HEK293 (cell line): ENCODE measurements around the gene PRKCA.

ENCODE experiments used
- BCL6B ChIP-seq: fragments of 450-650 bp; formaldehyde crosslinking; IDR thresholded peaks from 2 replicates; pipeline ENCODE4 v1.5.1; 2017; ENCODE audit warnings: missing biosample characterization, missing genetic modification characterization
- SCRT2 ChIP-seq: fragments of 450-650 bp; formaldehyde crosslinking; IDR thresholded peaks from 2 replicates; pipeline ENCODE4 v1.5.1; 2016; ENCODE audit warnings: missing biosample characterization, missing genetic modification characterization
- TSHZ1 ChIP-seq: fragments of 450-650 bp; formaldehyde crosslinking; IDR thresholded peaks from 2 replicates; pipeline ENCODE4 v1.5.1; 2016; ENCODE audit warnings: missing biosample characterization, missing genetic modification characterization, borderline replicate concordance
- ZBTB11 ChIP-seq: fragments of 450-650 bp; formaldehyde crosslinking; conservative IDR thresholded peaks from 2 replicates; pipeline ENCODE4 v1.5.1; 2016; ENCODE audit warnings: low read depth, missing biosample characterization, missing genetic modification characterization
- ZBTB17 ChIP-seq: fragments of 450-650 bp; formaldehyde crosslinking; IDR thresholded peaks from 2 replicates; pipeline ENCODE4 v1.5.1; 2016; ENCODE audit warnings: missing biosample characterization, missing genetic modification characterization
- ZBTB20 ChIP-seq: fragments of 450-650 bp; formaldehyde crosslinking; IDR thresholded peaks from 2 replicates; pipeline ENCODE4 v1.5.1; 2016; ENCODE audit warnings: missing biosample characterization, missing genetic modification characterization
- ZBTB6 ChIP-seq: fragments of 450-650 bp; formaldehyde crosslinking; IDR thresholded peaks from 2 replicates; pipeline ENCODE4 v1.5.1; 2017; ENCODE audit warnings: missing biosample characterization, missing genetic modification characterization
- ZFHX2 ChIP-seq: fragments of 450-650 bp; formaldehyde crosslinking; conservative IDR thresholded peaks from 2 replicates; pipeline ENCODE4 v1.5.1; 2016; ENCODE audit warnings: missing biosample characterization, missing genetic modification characterization
- ZNF112 ChIP-seq: fragments of 450-650 bp; formaldehyde crosslinking; IDR thresholded peaks from 2 replicates; pipeline ENCODE4 v1.5.0; 2017; ENCODE audit warnings: missing biosample characterization, missing genetic modification characterization
- ZNF274 ChIP-seq, 2 experiments: fragments of 200-500 bp in 1 of 2; fragments of 450-650 bp in 1 of 2; sonication (Bioruptor generic) in 1 of 2; formaldehyde crosslinking in 1 of 2; IDR thresholded peaks; 2 replicates each; pipeline versions ENCODE4 v1.5.1 to v1.6.1; 2014 to 2016; ENCODE audit warnings: borderline replicate concordance in 1 of 2, inconsistent platforms in 1 of 2, low read length in 1 of 2, missing biosample characterization in 1 of 2, missing genetic modification characterization in 1 of 2
- ZNF335 ChIP-seq: fragments of 450-650 bp; formaldehyde crosslinking; conservative IDR thresholded peaks from 2 replicates; pipeline ENCODE4 v1.5.1; 2016; ENCODE audit warnings: missing biosample characterization, missing genetic modification characterization
- ZNF341 ChIP-seq: fragments of 450-650 bp; formaldehyde crosslinking; IDR thresholded peaks from 2 replicates; pipeline ENCODE4; 2016; ENCODE audit warnings: low read depth, missing biosample characterization, missing genetic modification characterization
- ZNF549 ChIP-seq: fragments of 450-650 bp; IDR thresholded peaks from 2 replicates; pipeline ENCODE4 v1.5.1; 2018; ENCODE audit warnings: missing biosample characterization, missing genetic modification characterization, mild to moderate bottlenecking, inconsistent platforms, moderate library complexity
- ZNF561 ChIP-seq: fragments of 450-650 bp; IDR thresholded peaks from 2 replicates; pipeline ENCODE4 v1.5.1; 2018; ENCODE audit warnings: missing biosample characterization, missing genetic modification characterization, borderline replicate concordance
- ZNF596 ChIP-seq: fragments of 450-650 bp; IDR thresholded peaks from 2 replicates; pipeline ENCODE4 v1.5.0; 2018; ENCODE audit warnings: missing biosample characterization, mild to moderate bottlenecking, missing genetic modification characterization, moderate library complexity
- ZNF624 ChIP-seq: fragments of 450-650 bp; formaldehyde crosslinking; IDR thresholded peaks from 2 replicates; pipeline ENCODE4 v1.5.1; 2017; ENCODE audit warnings: missing biosample characterization, missing genetic modification characterization
- ZNF629 ChIP-seq: fragments of 450-650 bp; formaldehyde crosslinking; IDR thresholded peaks from 2 replicates; pipeline ENCODE4 v1.5.1; 2017; ENCODE audit warnings: missing biosample characterization, missing genetic modification characterization
- ZNF645 ChIP-seq: fragments of 450-650 bp; formaldehyde crosslinking; IDR thresholded peaks from 2 replicates; pipeline ENCODE4; 2016; ENCODE audit warnings: missing biosample characterization, missing genetic modification characterization
- ZNF76 ChIP-seq: fragments of 450-650 bp; formaldehyde crosslinking; IDR thresholded peaks from 2 replicates; pipeline ENCODE4; 2016; ENCODE audit warnings: low read depth, missing biosample characterization, missing genetic modification characterization, borderline replicate concordance
- TF ChIP-seq, protein P1 (sequence below): fragments of 450-650 bp; formaldehyde crosslinking; IDR thresholded peaks from 2 replicates; pipeline ENCODE4 v1.5.1; 2016; ENCODE audit warnings: missing biosample characterization, missing genetic modification characterization
- TF ChIP-seq, protein P2 (sequence below): fragments of 450-650 bp; formaldehyde crosslinking; IDR thresholded peaks from 2 replicates; pipeline ENCODE4 v1.5.1; 2016; ENCODE audit warnings: missing biosample characterization, missing genetic modification characterization

Gene PRKCA

DNA sequence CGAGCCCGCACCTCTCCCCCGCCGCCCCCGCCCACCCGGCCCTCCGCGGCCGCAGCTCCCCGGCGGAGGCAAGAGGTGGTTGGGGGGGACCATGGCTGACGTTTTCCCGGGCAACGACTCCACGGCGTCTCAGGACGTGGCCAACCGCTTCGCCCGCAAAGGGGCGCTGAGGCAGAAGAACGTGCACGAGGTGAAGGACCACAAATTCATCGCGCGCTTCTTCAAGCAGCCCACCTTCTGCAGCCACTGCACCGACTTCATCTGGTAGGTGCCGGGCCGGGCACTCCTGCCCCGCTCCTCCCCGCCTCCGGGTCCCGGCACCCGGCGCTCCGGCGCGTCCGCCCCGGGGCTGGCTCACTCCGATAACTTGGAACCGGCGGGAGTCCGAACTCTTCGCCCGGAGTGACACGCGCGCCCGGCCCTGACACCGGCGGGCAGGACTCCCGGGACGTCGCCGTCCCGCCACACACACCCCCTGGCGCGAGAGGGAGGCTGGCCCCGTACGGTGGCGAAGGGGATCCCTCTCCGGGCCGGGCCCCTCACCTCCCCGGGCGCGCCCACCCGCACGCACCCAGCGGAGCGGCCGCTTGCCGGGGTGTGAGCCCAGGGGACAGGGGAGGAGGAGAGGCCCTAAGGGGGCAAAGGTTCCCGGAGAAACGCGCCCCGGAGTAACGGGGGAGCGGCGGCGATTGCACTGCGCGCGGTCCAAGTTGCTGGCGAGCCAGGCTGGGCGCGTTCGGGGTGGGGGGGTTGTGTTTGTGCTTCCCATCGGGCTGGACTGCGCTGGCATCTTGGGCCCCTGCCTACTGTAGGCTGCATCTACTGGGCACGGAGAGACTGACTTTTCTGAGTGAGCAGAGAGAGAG lies 581 bp downstream of the PRKCA start (continued):
- TF ChIP-seq TSHZ1 (tag by site-specific recombination) (no peak), ZBTB20 (peak; percentile 82), ZNF645 (no peak), ZNF274 (IDR thresholded peaks at IDR 0.05; ENCODE audit: low read length) (no peak), ZNF274 (tag by site-specific recombination; IDR thresholded peaks at IDR 0.05; ENCODE audit: borderline replicate concordance) (no peak), ZBTB6 (tag by site-specific recombination) (0 out of 2 replicates have a peak, but pooled peaks have one; percentile 5), ZFHX2 (tag by site-specific recombination) (peak; percentile 12; the same call in 1 of the 2 replicates), ZNF112 (no peak), ZNF561 (peak; percentile 53; the same call in 1 of the 2 replicates), BCL6B (tag by site-specific recombination) (no peak), ZNF76 (tag by site-specific recombination) (no peak; the same call in none of the 2 replicates), ZNF596 (tag by site-specific recombination) (no peak), ZNF341 (tag by site-specific recombination) (no peak), ZNF624 (tag by site-specific recombination) (no peak), SCRT2 (tag by site-specific recombination) (no peak; the same call in 1 of the 2 replicates), ZNF335 (peak; percentile 67), ZNF549 (no peak), ZBTB11 (no peak), ZBTB17 (peak; percentile 76; the same call in 1 of the 2 replicates), ZNF629 (0 out of 2 replicates have a peak, but pooled peaks have one; percentile 18)
- TF ChIP-seq, protein P1, sequence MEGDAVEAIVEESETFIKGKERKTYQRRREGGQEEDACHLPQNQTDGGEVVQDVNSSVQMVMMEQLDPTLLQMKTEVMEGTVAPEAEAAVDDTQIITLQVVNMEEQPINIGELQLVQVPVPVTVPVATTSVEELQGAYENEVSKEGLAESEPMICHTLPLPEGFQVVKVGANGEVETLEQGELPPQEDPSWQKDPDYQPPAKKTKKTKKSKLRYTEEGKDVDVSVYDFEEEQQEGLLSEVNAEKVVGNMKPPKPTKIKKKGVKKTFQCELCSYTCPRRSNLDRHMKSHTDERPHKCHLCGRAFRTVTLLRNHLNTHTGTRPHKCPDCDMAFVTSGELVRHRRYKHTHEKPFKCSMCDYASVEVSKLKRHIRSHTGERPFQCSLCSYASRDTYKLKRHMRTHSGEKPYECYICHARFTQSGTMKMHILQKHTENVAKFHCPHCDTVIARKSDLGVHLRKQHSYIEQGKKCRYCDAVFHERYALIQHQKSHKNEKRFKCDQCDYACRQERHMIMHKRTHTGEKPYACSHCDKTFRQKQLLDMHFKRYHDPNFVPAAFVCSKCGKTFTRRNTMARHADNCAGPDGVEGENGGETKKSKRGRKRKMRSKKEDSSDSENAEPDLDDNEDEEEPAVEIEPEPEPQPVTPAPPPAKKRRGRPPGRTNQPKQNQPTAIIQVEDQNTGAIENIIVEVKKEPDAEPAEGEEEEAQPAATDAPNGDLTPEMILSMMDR (tag by site-specific recombination), result peak; percentile 63
- TF ChIP-seq, protein P2, sequence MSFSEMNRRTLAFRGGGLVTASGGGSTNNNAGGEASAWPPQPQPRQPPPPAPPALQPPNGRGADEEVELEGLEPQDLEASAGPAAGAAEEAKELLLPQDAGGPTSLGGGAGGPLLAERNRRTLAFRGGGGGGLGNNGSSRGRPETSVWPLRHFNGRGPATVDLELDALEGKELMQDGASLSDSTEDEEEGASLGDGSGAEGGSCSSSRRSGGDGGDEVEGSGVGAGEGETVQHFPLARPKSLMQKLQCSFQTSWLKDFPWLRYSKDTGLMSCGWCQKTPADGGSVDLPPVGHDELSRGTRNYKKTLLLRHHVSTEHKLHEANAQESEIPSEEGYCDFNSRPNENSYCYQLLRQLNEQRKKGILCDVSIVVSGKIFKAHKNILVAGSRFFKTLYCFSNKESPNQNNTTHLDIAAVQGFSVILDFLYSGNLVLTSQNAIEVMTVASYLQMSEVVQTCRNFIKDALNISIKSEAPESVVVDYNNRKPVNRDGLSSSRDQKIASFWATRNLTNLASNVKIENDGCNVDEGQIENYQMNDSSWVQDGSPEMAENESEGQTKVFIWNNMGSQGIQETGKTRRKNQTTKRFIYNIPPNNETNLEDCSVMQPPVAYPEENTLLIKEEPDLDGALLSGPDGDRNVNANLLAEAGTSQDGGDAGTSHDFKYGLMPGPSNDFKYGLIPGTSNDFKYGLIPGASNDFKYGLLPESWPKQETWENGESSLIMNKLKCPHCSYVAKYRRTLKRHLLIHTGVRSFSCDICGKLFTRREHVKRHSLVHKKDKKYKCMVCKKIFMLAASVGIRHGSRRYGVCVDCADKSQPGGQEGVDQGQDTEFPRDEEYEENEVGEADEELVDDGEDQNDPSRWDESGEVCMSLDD (tag by site-specific recombination), result peak; percentile 74
